VCaP (cell line): ENCODE data around the gene IPPK.

ENCODE experiments used
- H3K27ac ChIP-seq: fragments of 450-650 bp; 2 replicates; pipeline ENCODE4 v1.5.1; 2017
- TF ChIP-seq, protein P1 (sequence below): fragments of 450-650 bp; conservative IDR thresholded peaks from 2 replicates; pipeline ENCODE4 v1.5.1; 2017; ENCODE audit warnings: mild to moderate bottlenecking, moderate library complexity

Gene IPPK

GRCh38 chr9:92564982-92565381, 104.9 kb downstream of the IPPK start:
- TF ChIP-seq, protein P1, sequence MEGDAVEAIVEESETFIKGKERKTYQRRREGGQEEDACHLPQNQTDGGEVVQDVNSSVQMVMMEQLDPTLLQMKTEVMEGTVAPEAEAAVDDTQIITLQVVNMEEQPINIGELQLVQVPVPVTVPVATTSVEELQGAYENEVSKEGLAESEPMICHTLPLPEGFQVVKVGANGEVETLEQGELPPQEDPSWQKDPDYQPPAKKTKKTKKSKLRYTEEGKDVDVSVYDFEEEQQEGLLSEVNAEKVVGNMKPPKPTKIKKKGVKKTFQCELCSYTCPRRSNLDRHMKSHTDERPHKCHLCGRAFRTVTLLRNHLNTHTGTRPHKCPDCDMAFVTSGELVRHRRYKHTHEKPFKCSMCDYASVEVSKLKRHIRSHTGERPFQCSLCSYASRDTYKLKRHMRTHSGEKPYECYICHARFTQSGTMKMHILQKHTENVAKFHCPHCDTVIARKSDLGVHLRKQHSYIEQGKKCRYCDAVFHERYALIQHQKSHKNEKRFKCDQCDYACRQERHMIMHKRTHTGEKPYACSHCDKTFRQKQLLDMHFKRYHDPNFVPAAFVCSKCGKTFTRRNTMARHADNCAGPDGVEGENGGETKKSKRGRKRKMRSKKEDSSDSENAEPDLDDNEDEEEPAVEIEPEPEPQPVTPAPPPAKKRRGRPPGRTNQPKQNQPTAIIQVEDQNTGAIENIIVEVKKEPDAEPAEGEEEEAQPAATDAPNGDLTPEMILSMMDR, result no peak
- H3K27ac ChIP-seq, result peak overlapping the region; percentile 77

DNA sequence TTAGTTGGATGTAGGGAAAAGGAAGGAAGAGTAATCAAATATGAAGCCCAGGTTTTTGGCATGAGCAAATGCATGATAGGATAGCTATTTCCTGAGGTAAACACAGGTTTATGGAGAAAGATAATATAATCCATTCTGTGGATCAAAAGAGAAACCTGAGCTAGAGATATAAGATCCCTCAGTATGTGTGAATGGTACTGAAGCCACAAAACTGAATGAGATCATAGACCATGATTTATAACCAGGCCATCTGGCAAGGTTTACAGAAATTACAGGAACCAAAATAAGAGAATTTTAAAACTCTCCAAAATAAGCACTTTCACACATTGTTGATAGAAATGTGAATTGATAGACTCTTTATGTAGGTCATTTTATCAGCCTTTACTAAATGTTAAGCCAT, 105.4 kb downstream of the IPPK start:
- TF ChIP-seq, protein P1, result no peak

More for the DNA sequence above, 105.4 kb downstream of the IPPK start:
- H3K27ac ChIP-seq, result peak overlapping the region; percentile 77
